ENCODE measurements around the gene GRIN3A.

- TF ChIP-seq CTCF (IDR thresholded peaks at IDR 0.05) (no peak), POLR2A (IDR thresholded peaks at IDR 0.05) (no peak), POLR2AphosphoS5 (IDR thresholded peaks at IDR 0.05) (no peak), EP300 (IDR thresholded peaks at IDR 0.05) (no peak)
Observed at GRCh38 chr9:101593345-101593744, 145.1 kb downstream of the GRIN3A start.
